Rectal smooth muscle tissue (tissue), 1 donor: ENCODE data around the gene CDHR3.
"Not testable (repeated sequence)": the region's sequence is repeated elsewhere in the genome, so short reads cannot be mapped to it uniquely, and the experiment has no call there.

Experiments used
- H3K27ac ChIP-seq: one replicate; pipeline ENCODE4 v1.7.0; 2013; ENCODE audit warnings: low read depth, low read length, inconsistent platforms
- H3K27me3 ChIP-seq: one replicate; pipeline ENCODE4 v1.7.0; 2013; ENCODE audit warnings: low read length; ENCODE audit not compliant: control insufficient read depth, insufficient read depth
- H3K36me3 ChIP-seq: one replicate; pipeline ENCODE4 v1.7.0; 2013; ENCODE audit warnings: low read length; ENCODE audit not compliant: control insufficient read depth, insufficient read depth
- H3K4me1 ChIP-seq: one replicate; pipeline ENCODE4 v1.7.0; 2013; ENCODE audit warnings: low read length; ENCODE audit not compliant: control insufficient read depth, insufficient read depth
- H3K4me3 ChIP-seq: one replicate; pipeline ENCODE4 v1.7.0; 2013; ENCODE audit warnings: low read length
- H3K9ac ChIP-seq: one replicate; pipeline ENCODE4 v1.7.0; 2013; ENCODE audit warnings: low read length

CDHR3 gene

DNA sequence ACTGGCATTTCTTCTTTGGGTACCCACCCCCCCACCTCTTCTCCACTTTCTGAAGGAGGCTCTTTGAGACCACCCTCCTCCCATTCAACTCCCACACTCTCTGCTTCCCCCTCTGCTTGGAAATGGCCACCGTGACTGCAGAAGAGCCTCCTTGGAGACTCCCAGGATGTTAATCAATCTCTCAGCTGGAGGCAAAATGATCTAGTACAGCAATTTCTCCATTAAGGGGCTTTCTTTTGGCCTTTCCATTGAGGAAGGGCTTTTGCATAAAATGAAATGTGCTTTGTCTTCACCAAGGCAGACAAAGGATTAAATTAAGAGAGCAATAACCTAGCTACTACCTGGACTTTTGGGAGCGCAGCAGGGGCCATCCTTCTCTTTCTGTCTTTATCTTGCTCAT lies 26.1 kb downstream of the CDHR3 start:
- H3K27me3 ChIP-seq: no peaks in the 10 kb centered on the region
- no peaks in the 10 kb centered on the region for H3K4me1 ChIP-seq
- no peak overlapping the region for H3K9ac ChIP-seq
- H3K36me3 ChIP-seq: no peaks in the 10 kb centered on the region
- H3K27ac ChIP-seq: no peak overlapping the region
- no peak overlapping the region for H3K4me3 ChIP-seq

DNA sequence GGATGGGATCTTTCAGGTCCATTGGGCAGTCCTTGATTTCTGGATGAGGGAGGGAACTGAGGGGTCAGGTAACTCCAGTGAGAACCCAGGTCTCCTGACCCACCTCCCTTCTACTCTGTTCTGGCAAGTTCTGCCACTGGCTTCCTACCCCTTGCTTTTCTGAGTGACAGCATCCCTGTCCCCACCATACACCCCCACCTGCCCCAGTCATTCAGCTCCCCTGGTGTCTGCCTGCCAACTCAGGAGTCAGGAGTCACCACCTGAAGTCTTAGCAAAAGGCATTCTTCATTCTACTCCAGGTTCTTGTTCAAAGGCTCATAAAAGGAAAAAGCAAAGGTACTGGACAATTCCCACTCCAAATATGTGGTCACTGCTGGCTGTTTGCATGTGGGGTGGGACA lies 26.6 kb downstream of the CDHR3 start:
- H3K27ac ChIP-seq: no peak overlapping the region
- H3K4me1 ChIP-seq: no peaks in the 10 kb centered on the region

GRCh38 chr7:105990141-105990540 lies 27.1 kb downstream of the CDHR3 start:
- Histone ChIP-seq H3K4me3 (no peak overlapping the region), H3K9ac (no peak overlapping the region), H3K4me1 (no peaks in the 10 kb centered on the region), H3K36me3 (no peaks in the 10 kb centered on the region), H3K27me3 (no peaks in the 10 kb centered on the region), H3K27ac (no peak overlapping the region)

More for the DNA sequence above, 26.6 kb downstream of the CDHR3 start:
- Histone ChIP-seq H3K27me3 (no peaks in the 10 kb centered on the region), H3K36me3 (no peaks in the 10 kb centered on the region), H3K4me3 (no peak overlapping the region), H3K9ac (no peak overlapping the region)

DNA sequence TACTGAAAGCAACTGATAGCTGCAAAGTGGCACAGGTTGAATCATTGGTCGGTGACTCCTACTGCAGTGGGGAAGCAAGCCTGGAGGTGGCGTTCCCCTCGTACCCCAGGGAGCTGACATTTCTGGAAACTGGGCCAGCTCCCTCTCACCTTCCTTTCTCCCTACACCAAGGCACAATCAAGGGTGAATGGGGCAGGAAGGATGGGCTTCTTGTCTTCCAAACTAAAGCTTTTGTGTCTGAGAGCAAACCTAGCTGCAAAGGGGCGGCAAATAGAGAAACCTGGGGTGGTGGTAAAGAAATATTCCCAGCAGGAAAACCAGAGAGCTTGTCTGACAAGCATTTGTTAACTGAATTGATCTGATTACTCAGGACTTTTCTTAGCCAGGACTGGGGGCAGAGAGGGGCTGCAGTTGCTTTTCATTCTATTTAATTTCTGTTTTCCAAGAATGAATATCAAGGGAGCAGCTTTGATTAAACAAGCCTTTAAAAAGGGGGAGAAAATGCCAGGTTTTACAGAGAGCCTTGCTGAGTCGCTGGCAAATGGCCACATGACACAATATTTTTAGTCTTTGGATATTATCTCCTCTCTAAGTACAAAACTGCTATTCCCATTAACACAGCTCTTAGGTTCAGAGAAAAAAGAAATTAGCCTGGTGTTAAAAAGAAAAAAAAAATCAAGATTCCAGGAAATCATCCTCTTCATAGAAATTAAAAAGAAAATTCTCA lies 27.8 kb downstream of the CDHR3 start:
- Histone ChIP-seq H3K9ac (no peak overlapping the region), H3K4me1 (no peaks in the 10 kb centered on the region), H3K27me3 (no peaks in the 10 kb centered on the region), H3K4me3 (no peak overlapping the region), H3K27ac (no peak overlapping the region), H3K36me3 (no peaks in the 10 kb centered on the region)

DNA sequence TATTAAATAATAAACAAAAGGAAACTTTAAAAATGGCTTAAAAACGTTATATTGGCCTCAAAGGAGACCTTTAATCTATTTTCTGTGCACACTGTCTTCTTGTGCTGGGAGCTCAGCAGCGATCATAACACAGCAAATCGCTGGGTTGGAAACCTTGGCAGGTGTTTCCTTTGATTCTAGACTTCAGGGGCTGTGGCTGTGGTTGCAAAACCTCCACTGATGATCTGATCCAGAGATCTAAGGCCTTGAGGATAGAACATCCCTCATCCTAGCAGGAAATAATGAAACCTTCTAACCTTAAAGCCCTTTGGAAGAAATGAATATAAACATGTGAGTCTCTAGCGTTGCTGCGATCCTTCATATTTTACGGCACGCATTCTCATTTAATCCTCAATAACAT lies 29.8 kb downstream of the CDHR3 start:
- H3K27ac ChIP-seq: no peak overlapping the region

DNA sequence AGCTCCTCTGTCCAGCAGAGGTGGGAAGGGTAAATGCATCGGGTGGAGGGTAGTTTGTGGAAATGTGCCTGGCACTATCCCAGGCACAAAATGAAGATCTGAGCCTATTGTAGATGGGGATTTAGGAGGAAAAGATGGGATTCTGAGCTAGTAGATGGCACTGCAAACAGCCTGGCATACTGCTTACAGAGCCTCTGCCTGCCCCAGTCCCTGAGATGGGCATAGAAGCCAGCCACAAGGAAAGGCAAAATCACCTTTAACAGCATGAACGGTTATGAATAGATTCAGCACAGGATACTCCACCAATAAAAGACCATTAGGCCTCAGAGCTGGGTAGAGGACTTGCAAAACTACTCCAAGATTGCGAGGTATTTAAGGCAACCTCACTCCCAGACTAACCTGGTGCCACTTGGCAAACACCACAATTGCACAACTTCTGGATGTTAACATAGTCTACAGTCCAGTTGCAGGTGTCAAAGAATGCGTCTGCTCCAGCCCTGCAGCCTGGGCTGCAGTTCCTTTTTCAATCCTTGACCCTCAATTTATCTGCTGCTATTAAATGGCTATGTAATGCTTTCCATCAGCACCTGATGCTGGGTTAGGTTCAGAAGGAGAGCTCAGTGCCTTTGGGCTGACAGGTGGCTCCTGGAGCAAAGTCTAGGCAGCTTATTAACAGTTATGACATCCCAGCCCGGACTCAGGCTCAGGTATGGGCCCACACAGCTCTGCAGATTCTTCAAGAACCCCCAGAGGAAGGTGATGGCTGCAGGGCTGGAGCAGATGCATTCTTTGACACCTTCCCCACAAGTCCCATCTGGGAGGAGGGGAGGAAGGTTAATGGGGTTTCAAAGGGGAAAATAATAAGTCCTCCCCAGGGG lies 34.0 kb downstream of the CDHR3 start:
- H3K4me1 ChIP-seq: peaks cover 4% of the 10 kb centered on the region
- no peaks in the 10 kb centered on the region for H3K27me3 ChIP-seq
- no peak overlapping the region for H3K4me3 ChIP-seq
- no peak overlapping the region for H3K9ac ChIP-seq
- no peak overlapping the region for H3K27ac ChIP-seq
- H3K36me3 ChIP-seq: no peaks in the 10 kb centered on the region

More for the DNA sequence above, 29.8 kb downstream of the CDHR3 start:
- H3K9ac ChIP-seq: no peak overlapping the region
- H3K36me3 ChIP-seq: no peaks in the 10 kb centered on the region
- no peak overlapping the region for H3K4me3 ChIP-seq
- no peaks in the 10 kb centered on the region for H3K4me1 ChIP-seq
- H3K27me3 ChIP-seq: no peaks in the 10 kb centered on the region

DNA sequence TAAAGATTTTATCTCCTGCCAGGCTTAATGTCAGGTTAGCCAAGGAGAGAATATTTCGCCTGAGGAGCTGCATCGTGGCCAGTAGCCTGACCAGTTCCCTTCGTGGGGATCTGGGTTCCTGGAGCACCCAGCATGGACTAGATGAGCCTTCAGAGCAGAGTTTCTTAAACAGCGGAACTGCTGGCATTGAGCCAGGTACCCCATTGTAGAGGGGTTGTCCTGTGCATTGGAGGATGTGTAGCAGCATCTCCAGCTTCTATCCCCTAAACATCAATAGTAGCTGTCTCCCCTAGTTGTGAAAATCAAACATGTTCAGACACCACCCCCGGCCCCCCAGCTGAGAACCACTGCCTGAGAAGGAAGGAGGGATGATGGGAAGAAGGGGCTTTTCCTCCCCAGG lies 36.2 kb downstream of the CDHR3 start:
- Histone ChIP-seq H3K27ac (no peak overlapping the region), H3K4me3 (no peak overlapping the region), H3K36me3 (no peaks in the 10 kb centered on the region), H3K4me1 (peaks cover 4% of the 10 kb centered on the region), H3K9ac (no peak overlapping the region), H3K27me3 (no peaks in the 10 kb centered on the region)

DNA sequence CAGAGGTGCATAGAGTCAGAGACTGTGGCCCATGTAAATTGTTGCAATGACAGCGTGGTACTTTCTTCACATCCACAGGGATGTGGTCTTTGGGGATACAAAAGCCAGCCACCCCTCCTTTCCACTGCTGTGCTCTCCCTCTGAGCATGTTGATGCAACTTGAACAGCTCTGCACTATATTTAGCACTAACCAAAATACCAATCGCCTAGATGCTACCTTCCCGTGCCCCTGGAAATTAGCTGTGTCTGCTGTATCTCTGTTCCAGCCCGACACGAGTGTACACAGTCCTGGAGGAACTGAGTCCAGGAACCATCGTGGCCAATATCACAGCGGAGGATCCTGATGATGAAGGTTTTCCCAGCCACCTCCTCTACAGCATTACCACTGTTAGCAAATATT lies 38.1 kb downstream of the CDHR3 start:
- Histone ChIP-seq H3K27ac (no peak overlapping the region), H3K4me1 (peaks cover 4% of the 10 kb centered on the region), H3K27me3 (no peaks in the 10 kb centered on the region), H3K4me3 (no peak overlapping the region), H3K36me3 (no peaks in the 10 kb centered on the region), H3K9ac (no peak overlapping the region)

- Histone ChIP-seq H3K4me1 (peaks cover 4% of the 10 kb centered on the region), H3K27me3 (no peaks in the 10 kb centered on the region), H3K4me3 (no peak overlapping the region), H3K9ac (no peak overlapping the region), H3K27ac (no peak overlapping the region), H3K36me3 (no peaks in the 10 kb centered on the region)
Measured at GRCh38 chr7:106001886-106002285, 38.8 kb downstream of the CDHR3 start.

- Histone ChIP-seq H3K27me3 (no peaks in the 10 kb centered on the region), H3K27ac (no peak overlapping the region), H3K4me1 (peaks cover 4% of the 10 kb centered on the region), H3K36me3 (no peaks in the 10 kb centered on the region), H3K4me3 (no peak overlapping the region), H3K9ac (no peak overlapping the region)
Measured at GRCh38 chr7:106003525-106004064, 40.5 kb downstream of the CDHR3 start.

DNA sequence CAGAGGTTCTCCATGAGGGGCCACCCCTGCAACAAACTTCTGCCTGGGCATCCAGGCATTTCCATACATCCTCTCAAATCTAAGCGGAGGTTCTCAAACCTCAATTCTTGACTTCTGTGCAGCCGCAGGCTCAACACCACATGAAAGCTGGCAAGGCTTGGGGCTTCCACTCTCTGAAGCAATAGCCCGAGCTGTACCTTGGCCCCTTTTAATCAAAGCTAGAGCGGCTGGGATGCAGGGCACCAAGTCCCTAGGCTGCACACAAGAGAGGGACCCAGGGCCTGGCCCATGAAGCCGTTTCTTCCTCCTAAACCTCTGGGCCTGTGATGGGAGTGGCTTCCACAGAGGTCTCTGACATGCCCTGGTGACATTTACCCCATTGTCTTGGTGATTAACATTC lies 43.8 kb downstream of the CDHR3 start:
- Histone ChIP-seq H3K4me3 (no peak overlapping the region), H3K36me3 (no peaks in the 10 kb centered on the region)

GRCh38 chr7:106007796-106008195 lies 44.7 kb downstream of the CDHR3 start:
- H3K4me3 ChIP-seq, H3K9ac ChIP-seq, H3K27ac ChIP-seq, H3K27me3 ChIP-seq, H3K36me3 ChIP-seq: not testable (repeated sequence)
- peaks cover 13% of the 10 kb centered on the region for H3K4me1 ChIP-seq

More for the DNA sequence above, 43.8 kb downstream of the CDHR3 start:
- Histone ChIP-seq H3K4me1 (peaks cover 12% of the 10 kb centered on the region), H3K9ac (no peak overlapping the region), H3K27ac (no peak overlapping the region), H3K27me3 (no peaks in the 10 kb centered on the region)
